HEK293 (cell line): ENCODE results near the gene RNF41.

Source experiments
- CTCF ChIA-PET: fragments of 350-600 bp; formaldehyde crosslinking; extraction: SDS; loops from one replicate; lab custom pipeline; 2021; ENCODE audit warnings: antibody characterized with exemption; lab: Yijun Ruan, JAX
- POLR2A ChIA-PET: fragments of 300-600 bp; formaldehyde crosslinking; extraction: SDS; loops from one replicate; lab custom pipeline; 2020; ENCODE audit warnings: antibody characterized with exemption, inconsistent platforms; lab: Yijun Ruan, JAX
- H3K27ac ChIP-seq: fragments of 200-500 bp; sonication (Bioruptor generic); 2 replicates; pipeline ENCODE4 v1.5.1; 2014; ENCODE audit warnings: low read depth, low read length, control low read depth, inconsistent platforms; ENCODE audit errors: extremely low read depth
- H3K36me3 ChIP-seq, 2 experiments: fragments of 200-500 bp in 1 of 2; sonication (Bioruptor generic) in 1 of 2; 1 replicate in 1 of 2; 2 replicates in 1 of 2; pipeline ENCODE4 v1.5.1; 2014 to 2017; ENCODE audit warnings: inconsistent platforms in 2 of 2, low read length in 2 of 2; ENCODE audit not compliant: control insufficient read depth in 2 of 2, insufficient read depth in 1 of 2
- H3K4me1 ChIP-seq: fragments of 200-500 bp; sonication (Bioruptor generic); 2 replicates; pipeline ENCODE4 v1.5.1; 2014; ENCODE audit warnings: mild to moderate bottlenecking, low read length, inconsistent platforms; ENCODE audit not compliant: control insufficient read depth, insufficient read depth
- H3K4me3 ChIP-seq: 2 replicates; pipeline ENCODE4 v1.5.1; 2011; ENCODE audit warnings: low read depth, mild to moderate bottlenecking, control low read depth, low read length, moderate library complexity
- H3K9me3 ChIP-seq: fragments of 200-500 bp; sonication (Bioruptor generic); 2 replicates; pipeline ENCODE4 v1.5.1; 2014; ENCODE audit warnings: low read depth, low read length, inconsistent platforms; ENCODE audit not compliant: control insufficient read depth, insufficient read depth
- PRDM1 ChIP-seq: fragments of 450-650 bp; formaldehyde crosslinking; IDR thresholded peaks from 2 replicates; pipeline ENCODE4; 2016; ENCODE audit warnings: missing biosample characterization, missing genetic modification characterization
- ZNF133 ChIP-seq: fragments of 450-650 bp; formaldehyde crosslinking; IDR thresholded peaks from 2 replicates; pipeline ENCODE4 v1.5.1; 2016; ENCODE audit warnings: missing biosample characterization, missing genetic modification characterization
- ZNF521 ChIP-seq: fragments of 450-650 bp; formaldehyde crosslinking; IDR thresholded peaks from 2 replicates; pipeline ENCODE4 v1.5.1; 2017; ENCODE audit warnings: missing biosample characterization, mild to moderate bottlenecking, missing genetic modification characterization
- ZNF548 ChIP-seq: fragments of 450-650 bp; formaldehyde crosslinking; IDR thresholded peaks from 2 replicates; pipeline ENCODE4 v1.5.1; 2016; ENCODE audit warnings: missing biosample characterization, missing genetic modification characterization
- ZNF600 ChIP-seq: fragments of 450-650 bp; formaldehyde crosslinking; IDR thresholded peaks from 2 replicates; pipeline ENCODE4 v1.5.1; 2016; ENCODE audit warnings: missing biosample characterization, missing genetic modification characterization
- ZSCAN16 ChIP-seq: fragments of 450-650 bp; formaldehyde crosslinking; IDR thresholded peaks from 2 replicates; pipeline ENCODE4 v1.5.1; 2016; ENCODE audit warnings: missing biosample characterization, missing genetic modification characterization
- TF ChIP-seq, protein P1 (sequence below): fragments of 450-650 bp; formaldehyde crosslinking; IDR thresholded peaks from 2 replicates; pipeline ENCODE4 v1.5.1; 2016; ENCODE audit warnings: missing biosample characterization, missing genetic modification characterization
- TF ChIP-seq, protein P2 (sequence below): fragments of 450-650 bp; formaldehyde crosslinking; IDR thresholded peaks from 2 replicates; pipeline ENCODE4 v1.5.1; 2016; ENCODE audit warnings: missing biosample characterization, missing genetic modification characterization
- TF ChIP-seq, protein P3 (sequence below): fragments of 450-650 bp; formaldehyde crosslinking; IDR thresholded peaks from 2 replicates; pipeline ENCODE4 v1.5.1; 2017; ENCODE audit warnings: missing biosample characterization, missing genetic modification characterization

The RNF41 gene

DNA sequence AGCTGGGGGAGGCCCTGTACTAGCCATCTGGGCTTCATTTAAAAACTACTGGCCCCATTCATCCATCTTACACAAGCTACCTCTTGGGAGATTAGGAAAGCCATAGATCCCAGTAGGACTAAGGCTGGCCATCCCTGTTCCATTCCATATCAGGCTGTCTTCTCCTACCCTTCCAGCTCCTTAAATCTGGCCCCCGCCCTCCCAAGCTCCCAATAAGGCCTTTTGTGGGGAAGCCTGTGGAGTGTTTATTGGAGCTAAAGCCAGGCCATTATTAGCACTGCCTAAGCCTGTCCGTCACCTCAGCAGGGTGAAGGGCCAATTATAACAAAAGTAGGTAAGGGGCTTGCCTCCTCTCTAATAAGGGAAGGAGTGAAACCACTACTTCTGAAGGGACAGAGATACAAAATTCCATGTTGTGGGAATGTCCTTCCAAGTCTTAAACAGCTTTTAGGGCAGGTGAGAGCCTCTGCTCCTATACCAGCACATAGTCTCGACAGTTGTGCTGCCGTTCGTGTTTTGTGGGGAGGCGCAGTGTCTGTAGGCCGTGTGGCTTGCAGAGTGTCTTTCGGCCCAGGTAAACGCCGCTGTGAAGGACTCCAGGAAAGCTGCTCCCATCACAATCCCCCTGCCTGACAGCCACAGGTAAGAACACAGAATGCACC, 59.9 kb downstream of the RNF41 start:
- no peaks in the 10 kb centered on the region for H3K9me3 ChIP-seq
- peaks cover 30 to 76% of the 10 kb centered on the region in 2 experiments for H3K36me3 ChIP-seq
- POLR2A ChIA-PET: interaction anchor here (0.6 to 3.7 kb wide), 10 partner anchors 10 to 198 kb away, joined by 3 to 29 read pairs (median 4); partner anchors contain the start of genes ESYT1, MYL6B, PA2G4 and SMARCC2
- CTCF ChIA-PET: interaction anchor here (0.6 to 2.9 kb wide), 4 partner anchors 27 to 1301 kb away, joined by 3 to 16 read pairs (median 10); partner anchors contain the start of gene SMARCC2
- H3K4me1 ChIP-seq: peaks cover 3% of the 10 kb centered on the region; the same call in 1 of the 2 replicates
- TF ChIP-seq ZNF521 (tag by site-specific recombination) (no peak), ZNF548 (tag by site-specific recombination) (no peak), ZNF133 (no peak), ZSCAN16 (tag by site-specific recombination) (no peak)
- no peak overlapping the region for H3K4me3 ChIP-seq
- peak overlapping the region; percentile 29; the same call in 1 of the 2 replicates for H3K27ac ChIP-seq

DNA sequence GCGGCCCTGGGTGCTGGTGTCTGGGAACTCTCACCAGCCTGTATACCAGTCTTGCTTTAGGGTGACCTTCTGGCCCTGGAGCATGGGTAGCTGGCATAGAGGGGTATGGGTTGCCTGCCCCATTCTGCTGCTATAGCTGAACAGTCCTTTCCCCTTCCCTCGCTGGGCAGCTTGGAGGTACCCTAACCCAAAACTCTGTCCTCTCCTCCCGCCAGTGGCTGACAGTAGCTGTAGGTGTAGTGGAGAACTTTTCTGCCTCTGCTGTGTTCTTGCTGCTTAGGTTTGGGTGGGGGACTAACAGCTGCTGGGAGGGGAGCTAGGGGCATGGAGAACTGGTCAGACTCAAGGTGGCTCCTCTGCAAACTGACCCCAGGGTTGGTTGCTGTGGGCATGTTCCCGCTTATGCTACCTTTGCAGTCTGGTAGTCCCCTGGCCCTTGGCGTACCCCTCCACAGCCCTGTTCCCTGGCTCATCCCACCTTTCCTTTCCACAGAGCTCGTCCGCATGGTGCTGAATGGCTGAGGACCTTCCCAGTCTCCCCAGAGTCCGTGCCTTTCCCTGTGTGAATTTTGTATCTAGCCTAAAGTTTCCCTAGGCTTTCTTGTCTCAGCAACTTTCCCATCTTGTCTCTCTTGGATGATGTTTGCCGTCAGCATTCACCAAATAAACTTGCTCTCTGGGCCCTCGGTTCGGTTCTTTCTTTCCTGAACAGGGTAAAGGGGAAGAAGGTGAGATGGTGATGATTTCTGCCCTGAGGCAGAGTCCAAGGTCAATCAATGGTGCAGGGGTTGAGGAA, 60.6 kb downstream of the RNF41 start:
- Histone ChIP-seq H3K27ac (peak overlapping the region; percentile 29; the same call in 1 of the 2 replicates), H3K4me3 (no peak overlapping the region), H3K36me3 (peaks cover 24 to 70% of the 10 kb centered on the region in 2 experiments), H3K9me3 (no peaks in the 10 kb centered on the region), H3K4me1 (peaks cover 3% of the 10 kb centered on the region; the same call in 1 of the 2 replicates)
- peak; percentile 58; the same call in 1 of the 2 replicates for TF ChIP-seq PRDM1 (tag by site-specific recombination)
- TF ChIP-seq, protein P1, sequence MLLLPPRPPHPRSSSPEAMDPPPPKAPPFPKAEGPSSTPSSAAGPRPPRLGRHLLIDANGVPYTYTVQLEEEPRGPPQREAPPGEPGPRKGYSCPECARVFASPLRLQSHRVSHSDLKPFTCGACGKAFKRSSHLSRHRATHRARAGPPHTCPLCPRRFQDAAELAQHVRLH: no peak
- ChIA-PET POLR2A (interaction anchor here (0.6 to 3.7 kb wide), 10 partner anchors 9 to 199 kb away, joined by 3 to 29 read pairs (median 6); partner anchors contain the start of genes ESYT1, MYL6B, PA2G4 and RNF41), CTCF (interaction anchor here (0.6 to 2.9 kb wide), 3 partner anchors 28 to 1302 kb away, joined by 3 to 16 read pairs (median 5); partner anchors contain the start of gene SMARCC2)

DNA sequence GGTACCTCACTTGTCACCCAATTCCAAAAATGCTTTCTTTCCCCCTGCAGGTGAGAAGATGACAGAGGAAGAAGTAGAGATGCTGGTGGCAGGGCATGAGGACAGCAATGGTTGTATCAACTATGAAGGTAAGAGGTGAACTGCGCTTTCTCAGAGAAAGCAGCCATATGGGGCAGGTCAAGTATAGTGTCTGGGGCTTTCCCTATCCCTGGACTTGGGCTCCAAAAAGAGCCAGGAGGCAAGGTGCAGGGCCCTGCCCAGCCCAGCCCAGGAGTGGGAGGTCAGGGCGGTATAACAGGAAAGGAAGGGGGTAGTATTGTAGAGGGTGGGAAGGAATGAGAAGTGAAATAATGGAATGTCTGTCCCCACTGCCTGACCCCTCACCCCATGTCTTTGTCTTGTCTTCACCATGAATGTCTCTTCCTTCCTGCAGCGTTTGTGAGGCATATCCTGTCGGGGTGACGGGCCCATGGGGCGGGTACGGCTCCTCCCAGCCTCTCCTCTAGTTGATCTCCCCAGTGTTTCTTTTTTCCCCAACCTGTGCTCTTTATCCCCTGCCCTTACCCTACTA, 61.4 kb downstream of the RNF41 start:
- H3K4me1 ChIP-seq: peaks cover 3% of the 10 kb centered on the region; the same call in 1 of the 2 replicates
- TF ChIP-seq PRDM1 (tag by site-specific recombination): peak; percentile 66; the same call in 1 of the 2 replicates
- TF ChIP-seq, protein P2, sequence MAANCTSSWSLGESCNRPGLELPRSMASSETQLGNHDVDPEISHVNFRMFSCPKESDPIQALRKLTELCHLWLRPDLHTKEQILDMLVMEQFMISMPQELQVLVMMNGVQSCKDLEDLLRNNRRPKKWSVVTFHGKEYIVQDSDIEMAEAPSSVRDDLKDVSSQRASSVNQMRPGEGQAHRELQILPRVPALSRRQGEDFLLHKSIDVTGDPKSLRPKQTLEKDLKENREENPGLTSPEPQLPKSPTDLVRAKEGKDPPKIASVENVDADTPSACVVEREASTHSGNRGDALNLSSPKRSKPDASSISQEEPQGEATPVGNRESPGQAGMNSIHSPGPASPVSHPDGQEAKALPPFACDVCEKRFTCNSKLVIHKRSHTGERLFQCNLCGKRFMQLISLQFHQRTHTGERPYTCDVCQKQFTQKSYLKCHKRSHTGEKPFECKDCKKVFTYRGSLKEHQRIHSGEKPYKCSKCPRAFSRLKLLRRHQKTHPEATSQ (tag by site-specific recombination): no peak
- TF ChIP-seq, all 188 proteins: peak for 1
- H3K27ac ChIP-seq: peak overlapping the region; percentile 29; the same call in 1 of the 2 replicates
- ChIA-PET CTCF (interaction anchor here (1.8 to 2.9 kb wide), 3 partner anchors 29 to 81 kb away, joined by 3 to 16 read pairs (median 5); partner anchors contain the start of genes ERBB3 and SMARCC2), POLR2A (interaction anchor here (0.6 to 3.7 kb wide), 9 partner anchors 8 to 62 kb away, joined by 3 to 42 read pairs (median 8); partner anchors contain the start of genes ESYT1, MYL6B, RNF41 and SMARCC2)
- H3K36me3 ChIP-seq: peaks cover 20 to 69% of the 10 kb centered on the region in 2 experiments
- H3K9me3 ChIP-seq: no peaks in the 10 kb centered on the region
- peak overlapping the region; percentile 90; the same call in 1 of the 2 replicates for H3K4me3 ChIP-seq

DNA sequence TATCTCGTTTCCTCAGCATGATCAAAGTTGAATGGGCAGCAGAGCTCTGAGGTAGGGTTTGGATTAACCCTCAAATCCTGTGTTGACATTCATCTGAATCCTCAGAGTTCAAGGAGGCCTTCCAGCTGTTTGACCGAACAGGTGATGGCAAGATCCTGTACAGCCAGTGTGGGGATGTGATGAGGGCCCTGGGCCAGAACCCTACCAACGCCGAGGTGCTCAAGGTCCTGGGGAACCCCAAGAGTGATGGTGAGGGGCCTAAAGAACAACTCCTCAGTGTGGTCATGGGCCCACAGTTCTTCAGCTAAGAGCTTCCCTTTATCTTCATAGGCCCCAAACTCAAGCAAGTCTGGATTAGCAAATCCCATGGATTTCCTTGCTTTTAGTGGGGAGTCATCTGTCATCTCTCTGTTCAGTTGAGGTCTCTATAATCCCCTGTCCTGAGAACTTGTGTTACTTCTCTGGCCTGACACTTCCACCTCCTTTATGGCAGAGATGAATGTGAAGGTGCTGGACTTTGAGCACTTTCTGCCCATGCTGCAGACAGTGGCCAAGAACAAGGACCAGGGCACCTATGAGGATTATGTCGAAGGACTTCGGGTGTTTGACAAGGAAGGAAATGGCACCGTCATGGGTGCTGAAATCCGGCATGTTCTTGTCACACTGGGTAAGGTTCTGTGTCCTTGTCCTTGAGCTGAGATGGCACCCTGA, 62.1 kb downstream of the RNF41 start:
- peaks cover 3% of the 10 kb centered on the region; the same call in 1 of the 2 replicates for H3K4me1 ChIP-seq

More for the DNA sequence above, 62.1 kb downstream of the RNF41 start:
- ChIA-PET POLR2A (interaction anchor here (0.6 to 2.8 kb wide), 11 partner anchors 11 to 62 kb away, joined by 3 to 42 read pairs (median 6); partner anchors contain the start of genes ESYT1, PA2G4, RNF41 and SMARCC2), CTCF (interaction anchor here (0.6 to 2.0 kb wide), 6 partner anchors 30 to 354 kb away, joined by 3 to 17 read pairs (median 6); partner anchors contain the start of genes ERBB3, ESYT1 and SMARCC2)
- Histone ChIP-seq H3K36me3 (peaks cover 19 to 69% of the 10 kb centered on the region in 2 experiments), H3K27ac (peak overlapping the region; percentile 92), H3K9me3 (no peaks in the 10 kb centered on the region), H3K4me3 (peak overlapping the region; percentile 90)
- TF ChIP-seq, protein P3, sequence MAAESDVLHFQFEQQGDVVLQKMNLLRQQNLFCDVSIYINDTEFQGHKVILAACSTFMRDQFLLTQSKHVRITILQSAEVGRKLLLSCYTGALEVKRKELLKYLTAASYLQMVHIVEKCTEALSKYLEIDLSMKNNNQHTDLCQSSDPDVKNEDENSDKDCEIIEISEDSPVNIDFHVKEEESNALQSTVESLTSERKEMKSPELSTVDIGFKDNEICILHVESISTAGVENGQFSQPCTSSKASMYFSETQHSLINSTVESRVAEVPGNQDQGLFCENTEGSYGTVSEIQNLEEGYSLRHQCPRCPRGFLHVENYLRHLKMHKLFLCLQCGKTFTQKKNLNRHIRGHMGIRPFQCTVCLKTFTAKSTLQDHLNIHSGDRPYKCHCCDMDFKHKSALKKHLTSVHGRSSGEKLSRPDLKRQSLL (tag by site-specific recombination): no peak
- 0 out of 2 replicates have a peak, but pooled peaks have one; percentile 0 for TF ChIP-seq ZNF600 (tag by site-specific recombination)
